ENCODE data around the gene LRCH3. TPM values are rescaled to one million over a fixed set of nuclear protein-coding genes. Genes with fewer than 3 reads are reported as not detected.

The LRCH3 gene
- total and polyA plus RNA-seq, 2 of the 13 experiments (the other 11 are each of a cell fraction or from before 2014, with no cell fraction given), result 25.5 to 103 TPM

DNA sequence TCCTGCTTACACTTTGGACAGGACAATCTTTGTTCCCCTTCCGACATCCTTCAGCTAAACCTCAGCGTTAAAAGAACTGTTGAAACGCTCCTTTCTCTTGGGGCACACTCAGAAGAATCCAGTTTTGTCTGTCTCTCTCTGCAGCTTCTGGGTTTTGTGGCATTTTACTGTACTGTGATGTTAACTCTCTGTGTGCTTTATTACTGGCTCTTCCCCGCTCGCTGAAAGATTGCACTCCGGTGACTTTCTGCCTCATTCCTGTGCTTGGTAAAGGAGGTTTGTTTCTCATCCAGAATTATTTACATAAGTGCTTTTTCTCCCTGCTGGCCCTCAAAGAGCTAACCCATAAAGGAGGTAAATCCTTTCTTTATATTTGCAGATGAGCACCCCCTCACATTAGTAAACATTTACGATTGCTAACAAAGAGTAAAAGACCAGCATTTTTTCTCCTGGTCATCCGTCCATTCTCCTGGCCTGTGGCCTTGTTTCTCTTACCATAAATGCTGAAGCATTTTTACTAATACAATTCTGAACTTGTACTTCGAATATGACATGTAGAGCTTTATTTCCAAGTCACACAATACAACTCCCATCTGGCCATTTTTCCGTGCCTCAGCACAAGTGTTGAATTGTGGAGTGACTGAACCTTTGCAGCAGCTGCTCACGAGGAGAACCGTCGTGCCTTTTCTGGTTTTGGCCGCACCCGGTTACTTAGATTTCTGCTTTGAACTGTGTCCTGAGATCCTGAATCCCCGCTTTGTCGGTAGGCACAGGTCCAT lies 89.6 kb downstream of the LRCH3 start (continued):
- no peak for TF ChIP-seq CREB1 (IDR thresholded peaks at IDR 0.05)
- peak; percentile 57; the same call in 1 of the 2 replicates for TF ChIP-seq CREB1 (CRISPR knock-in tag; IDR thresholded peaks at IDR 0.05)
- TF ChIP-seq, protein P1, sequence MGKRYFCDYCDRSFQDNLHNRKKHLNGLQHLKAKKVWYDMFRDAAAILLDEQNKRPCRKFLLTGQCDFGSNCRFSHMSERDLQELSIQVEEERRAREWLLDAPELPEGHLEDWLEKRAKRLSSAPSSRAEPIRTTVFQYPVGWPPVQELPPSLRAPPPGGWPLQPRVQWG (CRISPR knock-in tag; IDR thresholded peaks at IDR 0.05; ENCODE audit: borderline replicate concordance, low read depth), result no peak
- peak in 1 of 2 experiments; percentile 55; a peak in 1 of 4 replicates for TF ChIP-seq REST (IDR thresholded peaks at IDR 0.05; ENCODE audit: borderline replicate concordance in 1 of 2, low read depth in 1 of 2, low read length in 2 of 2)
- TF ChIP-seq HDAC2 (CRISPR knock-in tag; IDR thresholded peaks at IDR 0.05), result peak; percentile 87
- no peak for TF ChIP-seq CBFB (CRISPR knock-in tag; IDR thresholded peaks at IDR 0.05)
- TF ChIP-seq, protein P2, sequence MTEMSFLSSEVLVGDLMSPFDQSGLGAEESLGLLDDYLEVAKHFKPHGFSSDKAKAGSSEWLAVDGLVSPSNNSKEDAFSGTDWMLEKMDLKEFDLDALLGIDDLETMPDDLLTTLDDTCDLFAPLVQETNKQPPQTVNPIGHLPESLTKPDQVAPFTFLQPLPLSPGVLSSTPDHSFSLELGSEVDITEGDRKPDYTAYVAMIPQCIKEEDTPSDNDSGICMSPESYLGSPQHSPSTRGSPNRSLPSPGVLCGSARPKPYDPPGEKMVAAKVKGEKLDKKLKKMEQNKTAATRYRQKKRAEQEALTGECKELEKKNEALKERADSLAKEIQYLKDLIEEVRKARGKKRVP (CRISPR knock-in tag; IDR thresholded peaks at IDR 0.05), result peak in 1 of 2 experiments; percentile 26; a peak in 1 of 4 replicates
- TF ChIP-seq TCF7 (IDR thresholded peaks at IDR 0.05; ENCODE audit: low read depth), result peak; percentile 86
- TF ChIP-seq NONO (IDR thresholded peaks at IDR 0.05), result no peak
- TF ChIP-seq NONO (CRISPR knock-in tag; conservative IDR thresholded peaks at IDR 0.05), result peak; percentile 50; the same call in 1 of the 2 replicates
- 0 out of 2 replicates have a peak, but pooled peaks have one; percentile 29 for TF ChIP-seq SPEN (CRISPR knock-in tag; IDR thresholded peaks at IDR 0.05; ENCODE audit: low read depth)
- TF ChIP-seq ISL2 (CRISPR knock-in tag; IDR thresholded peaks at IDR 0.05), result peak; percentile 87
- TF ChIP-seq KLF15 (CRISPR knock-in tag; IDR thresholded peaks at IDR 0.05; ENCODE audit: borderline replicate concordance), result no peak
- peak; percentile 61; the same call in 1 of the 2 replicates for TF ChIP-seq MIER3 (CRISPR knock-in tag; IDR thresholded peaks at IDR 0.05; ENCODE audit: borderline replicate concordance)
- 0 out of 2 replicates have a peak, but pooled peaks have one; percentile 21 for TF ChIP-seq SIX4 (CRISPR knock-in tag; IDR thresholded peaks at IDR 0.05)
- TF ChIP-seq ZNF878 (CRISPR knock-in tag; IDR thresholded peaks at IDR 0.05), result peak; percentile 85; the same call in 1 of the 2 replicates
- TF ChIP-seq ZFP36L1 (CRISPR knock-in tag; IDR thresholded peaks at IDR 0.05), result peak; percentile 77; the same call in 1 of the 2 replicates
- TF ChIP-seq FOXA3 (CRISPR knock-in tag; IDR thresholded peaks at IDR 0.05), result peak; percentile 99
- peak; percentile 84; the same call in 1 of the 2 replicates for TF ChIP-seq ZNF124 (CRISPR knock-in tag; IDR thresholded peaks at IDR 0.05)
- TF ChIP-seq RARA (CRISPR knock-in tag; IDR thresholded peaks at IDR 0.05), result peak; percentile 77
- peak; percentile 80 for TF ChIP-seq HDAC1 (CRISPR knock-in tag; IDR thresholded peaks at IDR 0.05)
- TF ChIP-seq BRF2 (CRISPR knock-in tag; IDR thresholded peaks at IDR 0.05), result 0 out of 2 replicates have a peak, but pooled peaks have one; percentile 30
- TF ChIP-seq ZNF614 (CRISPR knock-in tag; IDR thresholded peaks at IDR 0.05; ENCODE audit: borderline replicate concordance), result peak; percentile 75; the same call in 1 of the 2 replicates
- TF ChIP-seq ZNF816 (CRISPR knock-in tag; IDR thresholded peaks at IDR 0.05; ENCODE audit: borderline replicate concordance), result peak; percentile 75; the same call in 1 of the 2 replicates
- peak; percentile 91 for TF ChIP-seq RXRB (CRISPR knock-in tag; IDR thresholded peaks at IDR 0.05; ENCODE audit: borderline replicate concordance)
